ENCODE results near the gene RBM47. TPM values are rescaled to one million over a fixed set of nuclear protein-coding genes. Genes with fewer than 3 reads are reported as not detected.
"Not testable (repeated sequence)": the region's sequence is repeated elsewhere in the genome, so short reads cannot be mapped to it uniquely, and the experiment has no call there.

RBM47 gene
- total RNA-seq, 1 donor from 2014 or later: 110 TPM

- no peak for DNase-seq (ENCODE audit: low spot score)
Measured at GRCh38 chr4:40530961-40531635, 98.6 kb downstream of the RBM47 start.

GRCh38 chr4:40526741-40527140 lies 102.9 kb downstream of the RBM47 start:
- no peak for DNase-seq (ENCODE audit: low spot score)

- DNase-seq (ENCODE audit: low spot score): no peak
Measured at GRCh38 chr4:40525752-40526598, 103.7 kb downstream of the RBM47 start.

GRCh38 chr4:40524366-40525041 lies 105.2 kb downstream of the RBM47 start:
- DNase-seq (ENCODE audit: low spot score): no peak

- no peak for DNase-seq (ENCODE audit: low spot score)
Measured at GRCh38 chr4:40523581-40523980, 106.1 kb downstream of the RBM47 start.

- no peak for DNase-seq (ENCODE audit: low spot score)
Measured at GRCh38 chr4:40521957-40522356, 107.7 kb downstream of the RBM47 start.

- no peak for DNase-seq (ENCODE audit: low spot score)
Measured at GRCh38 chr4:40520533-40520932, 109.1 kb downstream of the RBM47 start.

GRCh38 chr4:40517081-40517480 lies 112.6 kb downstream of the RBM47 start:
- not testable (repeated sequence) for DNase-seq (ENCODE audit: low spot score)

- no peak for DNase-seq (ENCODE audit: low spot score)
Measured at GRCh38 chr4:40516651-40517050, 113.0 kb downstream of the RBM47 start.

GRCh38 chr4:40515398-40516293 lies 114.0 kb downstream of the RBM47 start:
- DNase-seq (ENCODE audit: low spot score): no peak

GRCh38 chr4:40515037-40515397 lies 114.6 kb downstream of the RBM47 start:
- no peak for DNase-seq (ENCODE audit: low spot score)

- peak; percentile 54 for DNase-seq (ENCODE audit: low spot score)
Measured at GRCh38 chr4:40514497-40514951, 115.1 kb downstream of the RBM47 start.

GRCh38 chr4:40511036-40511614 lies 118.5 kb downstream of the RBM47 start:
- no peak for DNase-seq (ENCODE audit: low spot score)

- DNase-seq (ENCODE audit: low spot score): no peak
Measured at GRCh38 chr4:40507977-40508376, 121.7 kb downstream of the RBM47 start.

GRCh38 chr4:40506492-40506891 lies 123.2 kb downstream of the RBM47 start:
- no peak for DNase-seq (ENCODE audit: low spot score)

GRCh38 chr4:40506066-40506465 lies 123.6 kb downstream of the RBM47 start:
- no peak for DNase-seq (ENCODE audit: low spot score)

- no peak for DNase-seq (ENCODE audit: low spot score)
Measured at GRCh38 chr4:40502934-40503333, 126.7 kb downstream of the RBM47 start.

- DNase-seq (ENCODE audit: low spot score): no peak
Measured at GRCh38 chr4:40502220-40502619, 127.4 kb downstream of the RBM47 start.

GRCh38 chr4:40500781-40501180 lies 128.9 kb downstream of the RBM47 start:
- DNase-seq (ENCODE audit: low spot score): no peak

GRCh38 chr4:40493160-40493559 lies 136.5 kb downstream of the RBM47 start:
- DNase-seq (ENCODE audit: low spot score): no peak

GRCh38 chr4:40492691-40493090 lies 137.0 kb downstream of the RBM47 start:
- no peak for DNase-seq (ENCODE audit: low spot score)
